ENCODE data around the gene JPH2.

Gene JPH2

DNA sequence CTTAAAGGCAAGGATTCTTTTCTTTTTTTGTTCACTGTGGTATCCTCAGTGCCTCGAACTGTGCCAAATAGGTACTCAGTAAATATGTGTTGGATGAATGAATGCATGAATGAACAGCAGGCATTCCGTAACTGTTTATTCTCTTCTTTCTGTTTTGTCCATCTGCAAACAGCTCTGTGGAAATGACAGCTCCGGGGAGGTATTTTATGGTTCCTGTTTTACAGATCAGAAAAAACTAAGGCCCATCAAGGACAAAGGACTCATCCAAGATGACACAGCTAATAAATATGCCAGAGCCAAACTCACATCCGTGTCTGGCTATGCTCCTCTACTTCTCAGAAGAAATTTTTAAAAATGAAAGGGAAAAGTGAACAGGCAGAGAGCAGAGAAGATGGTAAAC is 21.0 kb downstream of the JPH2 start:
- TF ChIP-seq GATA3 (IDR thresholded peaks at IDR 0.05; ENCODE audit: low read depth, low read length), result no peak
- no peak for TF ChIP-seq GATA2 (IDR thresholded peaks at IDR 0.05; ENCODE audit: low read depth, low read length)

DNA sequence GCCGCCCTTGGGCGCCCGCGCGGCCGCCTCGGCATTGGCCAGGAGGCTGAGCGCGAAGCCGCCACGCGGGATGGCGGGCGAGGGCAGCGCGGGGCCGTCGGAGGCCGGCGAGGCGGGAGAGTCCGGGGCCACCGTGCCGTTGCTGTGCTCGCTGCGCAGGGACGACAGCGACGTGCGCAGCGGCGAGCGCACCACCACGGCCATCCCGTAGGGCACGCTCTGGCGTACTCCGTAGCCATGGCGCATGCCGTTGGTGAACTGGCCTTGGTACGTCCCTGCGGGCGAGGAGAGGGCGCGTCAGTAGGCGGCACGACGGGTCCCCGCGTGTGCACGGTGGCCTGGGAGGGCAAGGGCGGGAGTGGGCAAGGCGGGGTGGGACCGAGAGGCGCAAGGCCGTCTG is 26.9 kb downstream of the JPH2 start:
- TF ChIP-seq GATA3 (IDR thresholded peaks at IDR 0.05; ENCODE audit: low read depth, low read length) (no peak), GATA2 (IDR thresholded peaks at IDR 0.05; ENCODE audit: low read depth, low read length) (no peak)

DNA sequence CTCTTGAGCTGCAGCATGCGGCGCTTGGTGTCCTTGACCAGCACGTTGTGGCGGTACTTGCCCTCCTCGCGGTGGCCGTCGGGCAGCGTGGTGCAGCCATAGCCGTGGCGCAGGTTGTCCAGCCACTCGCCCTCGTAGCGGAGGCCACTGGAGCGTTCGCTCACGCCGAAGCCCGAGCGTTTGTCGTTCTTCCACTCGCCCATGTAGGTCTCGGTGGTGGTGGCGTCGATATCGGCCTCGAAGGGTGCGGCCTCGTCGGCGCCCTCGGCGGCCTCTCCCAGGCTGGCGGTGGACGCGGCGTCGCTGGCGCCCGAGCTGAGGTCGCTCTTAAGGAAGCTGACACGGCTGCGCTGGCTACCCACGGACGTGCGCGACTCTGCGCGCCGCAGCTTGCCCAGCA is 27.3 kb downstream of the JPH2 start:
- TF ChIP-seq GATA3 (IDR thresholded peaks at IDR 0.05; ENCODE audit: low read depth, low read length) (no peak), GATA2 (IDR thresholded peaks at IDR 0.05; ENCODE audit: low read depth, low read length) (no peak)

DNA sequence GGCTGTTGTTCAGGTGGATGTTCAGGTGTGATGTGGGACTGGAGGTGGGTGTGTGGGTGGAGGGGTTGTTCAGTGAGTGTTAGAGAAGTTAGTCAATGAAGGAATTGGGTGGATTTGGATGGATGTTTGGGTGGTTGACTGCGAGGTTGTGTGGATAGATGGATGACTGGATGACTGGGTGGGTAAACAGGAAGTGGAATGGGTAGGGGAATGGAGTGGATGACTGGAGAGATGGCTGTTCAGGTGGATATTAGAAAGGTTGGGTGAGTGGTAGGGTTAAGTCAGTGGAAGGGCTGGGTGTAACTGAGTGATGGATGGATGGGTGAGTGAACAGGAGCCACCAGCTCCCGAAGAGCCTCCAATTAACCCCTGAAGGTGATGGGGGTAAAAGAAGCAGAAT is 27.9 kb downstream of the JPH2 start:
- TF ChIP-seq GATA3 (IDR thresholded peaks at IDR 0.05; ENCODE audit: low read depth, low read length), result no peak
- TF ChIP-seq GATA2 (IDR thresholded peaks at IDR 0.05; ENCODE audit: low read depth, low read length), result no peak

DNA sequence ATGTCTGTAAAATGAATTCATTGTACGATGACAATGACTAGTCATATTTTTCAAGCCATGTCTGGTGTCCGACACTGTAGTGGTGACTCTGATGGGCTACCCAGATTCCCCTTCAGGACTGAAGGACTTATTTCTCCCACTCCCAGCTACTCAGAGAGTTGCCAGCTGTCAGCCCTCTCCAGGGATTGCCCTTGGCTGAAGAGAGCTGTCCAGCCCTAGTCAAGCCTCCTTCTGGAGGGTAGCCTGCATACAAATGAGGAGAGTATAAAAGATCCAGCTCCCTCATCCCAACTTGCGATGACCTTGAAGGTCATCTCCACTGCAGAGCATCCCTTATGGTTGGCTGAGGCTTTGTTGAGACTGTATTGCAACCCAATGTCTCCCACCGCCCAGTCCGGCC is 29.9 kb downstream of the JPH2 start:
- TF ChIP-seq GATA3 (IDR thresholded peaks at IDR 0.05; ENCODE audit: low read depth, low read length) (no peak), GATA2 (IDR thresholded peaks at IDR 0.05; ENCODE audit: low read depth, low read length) (no peak)

DNA sequence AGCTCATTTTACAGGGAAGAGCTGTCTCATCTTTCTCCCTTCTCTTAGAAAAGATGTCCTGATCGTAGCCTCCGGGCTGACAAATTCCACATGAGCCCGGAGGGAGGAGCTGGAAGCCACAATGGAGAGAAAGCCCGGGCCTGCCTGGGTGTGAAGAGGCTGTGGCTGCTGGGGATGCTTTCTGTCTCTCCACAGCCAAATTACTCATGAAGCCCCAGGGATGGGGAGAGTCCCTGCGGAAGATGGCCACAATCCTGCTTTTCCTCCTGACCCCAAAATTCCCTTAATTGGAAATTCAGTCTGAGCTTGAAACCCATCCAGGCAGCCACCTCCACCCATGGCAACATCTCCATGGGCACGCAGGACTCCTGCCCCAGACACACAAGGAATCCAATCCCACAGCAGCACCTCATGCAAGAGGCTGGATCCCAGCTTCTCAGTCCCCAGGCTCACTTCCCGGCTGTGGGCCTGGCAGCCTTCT is 32.4 kb downstream of the JPH2 start:
- TF ChIP-seq GATA2 (IDR thresholded peaks at IDR 0.05; ENCODE audit: low read depth, low read length), result no peak
- no peak for TF ChIP-seq GATA3 (IDR thresholded peaks at IDR 0.05; ENCODE audit: low read depth, low read length)

DNA sequence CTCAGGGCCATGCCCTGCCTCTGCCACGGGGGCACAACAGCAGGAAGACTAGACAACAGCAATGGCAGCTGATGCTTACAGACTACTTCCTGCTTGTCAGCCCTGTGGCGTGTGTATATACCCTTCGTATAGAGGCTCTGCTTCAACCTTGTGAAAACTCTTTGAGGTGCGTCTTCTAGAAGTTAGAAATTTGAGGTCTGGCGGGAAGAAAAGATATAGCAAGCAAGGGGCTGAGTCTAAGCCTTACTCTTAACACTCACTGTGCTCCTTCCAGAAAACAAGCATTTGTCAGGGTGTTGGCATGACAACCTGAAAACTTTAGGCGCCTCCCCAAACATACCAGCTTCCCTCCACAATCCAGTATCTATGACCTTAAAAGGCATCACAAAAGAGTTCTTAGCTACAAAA is 33.3 kb downstream of the JPH2 start:
- TF ChIP-seq GATA3 (IDR thresholded peaks at IDR 0.05; ENCODE audit: low read depth, low read length) (no peak), GATA2 (IDR thresholded peaks at IDR 0.05; ENCODE audit: low read depth, low read length) (no peak)

DNA sequence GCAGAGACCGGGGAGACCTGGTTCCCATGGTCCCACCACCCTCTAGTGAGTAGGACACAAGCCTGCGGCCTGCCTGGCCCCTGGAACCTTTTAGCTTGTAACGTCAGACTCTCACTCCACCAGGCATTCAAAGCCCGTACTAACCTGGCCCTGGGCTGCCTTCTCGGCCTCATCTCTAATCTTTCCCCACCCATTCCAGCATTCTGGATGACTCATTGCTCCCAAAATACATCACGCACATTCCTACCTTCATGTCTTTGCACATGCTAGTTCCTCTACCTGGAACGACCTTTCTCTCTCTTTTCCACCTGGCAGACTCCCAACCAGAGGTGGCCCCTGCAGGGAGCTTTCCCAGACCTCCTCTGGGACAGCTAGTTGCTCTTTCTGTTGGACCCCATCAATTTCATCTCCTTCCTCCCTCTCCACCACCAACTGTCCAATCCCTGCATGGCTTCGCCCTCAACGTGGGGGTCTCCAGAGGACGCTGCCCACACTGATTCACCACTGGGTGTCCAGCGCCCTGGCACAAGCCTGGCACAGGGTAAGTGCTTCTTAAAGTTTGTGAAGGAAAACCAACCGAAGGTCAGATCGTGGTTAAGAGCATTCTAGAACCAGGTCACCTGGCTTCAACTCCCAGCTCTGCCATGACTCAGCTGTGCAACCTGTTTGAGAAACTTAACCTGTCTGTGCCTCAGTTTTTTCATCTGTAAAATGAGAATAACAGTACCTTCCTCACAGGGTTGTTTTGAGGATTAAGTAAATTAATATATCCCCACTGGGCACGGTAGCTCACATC is 35.2 kb downstream of the JPH2 start:
- TF ChIP-seq GATA3 (IDR thresholded peaks at IDR 0.05; ENCODE audit: low read depth, low read length) (no peak), GATA2 (IDR thresholded peaks at IDR 0.05; ENCODE audit: low read depth, low read length) (no peak)

DNA sequence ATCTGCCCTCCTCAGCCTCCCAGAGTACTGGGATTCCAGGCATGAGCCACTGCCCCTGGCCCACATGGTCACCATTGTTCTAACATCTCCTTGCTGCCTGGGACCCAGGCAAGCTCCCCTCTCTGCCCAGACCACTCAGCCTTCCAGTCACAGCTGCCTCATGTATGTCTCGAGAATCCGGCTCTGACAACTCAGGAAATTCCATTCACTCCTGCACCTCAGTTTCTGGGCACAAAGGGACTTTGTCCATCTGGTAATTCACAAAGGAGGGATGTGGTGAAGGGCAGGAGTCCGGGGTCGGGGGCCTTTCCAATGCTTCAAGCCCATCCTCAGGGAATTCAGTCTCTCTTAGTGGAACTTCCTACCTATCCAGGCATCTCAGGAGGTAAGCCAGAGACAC is 40.7 kb downstream of the JPH2 start:
- TF ChIP-seq GATA3 (IDR thresholded peaks at IDR 0.05; ENCODE audit: low read depth, low read length) (no peak), GATA2 (IDR thresholded peaks at IDR 0.05; ENCODE audit: low read depth, low read length) (no peak)

DNA sequence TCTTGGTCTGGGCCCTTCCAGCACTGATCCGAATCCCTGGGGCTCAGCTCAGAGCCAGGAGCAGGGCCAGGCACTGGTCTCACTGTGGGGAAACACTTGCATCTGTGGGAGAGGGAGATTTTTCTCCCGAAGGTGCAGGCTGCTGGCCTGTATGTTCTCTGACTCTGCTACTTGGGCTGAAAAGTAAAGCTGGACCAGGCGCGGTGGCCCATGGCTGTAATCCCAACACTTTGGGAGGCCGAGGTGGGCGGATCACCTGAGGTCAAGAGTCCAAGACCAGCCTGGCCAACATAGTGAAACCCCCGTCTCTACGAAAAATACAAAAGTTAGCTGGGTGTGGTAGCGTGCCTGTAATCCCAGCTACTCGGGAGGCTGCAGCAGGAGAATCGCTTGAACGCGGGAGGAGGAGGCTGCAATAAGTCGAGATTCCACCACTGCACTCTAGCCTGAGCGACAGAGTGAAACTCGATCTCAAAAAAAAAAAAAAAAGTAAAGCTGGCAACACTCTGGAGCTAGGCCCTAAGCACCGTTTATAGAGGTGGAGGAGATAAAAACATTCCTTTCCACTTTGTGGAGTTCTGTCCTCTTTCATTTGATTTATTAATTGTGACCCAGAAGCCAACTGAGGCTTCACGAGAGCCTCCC is 41.7 kb downstream of the JPH2 start:
- TF ChIP-seq GATA2 (IDR thresholded peaks at IDR 0.05; ENCODE audit: low read depth, low read length), result no peak
- no peak for TF ChIP-seq GATA3 (IDR thresholded peaks at IDR 0.05; ENCODE audit: low read depth, low read length)

DNA sequence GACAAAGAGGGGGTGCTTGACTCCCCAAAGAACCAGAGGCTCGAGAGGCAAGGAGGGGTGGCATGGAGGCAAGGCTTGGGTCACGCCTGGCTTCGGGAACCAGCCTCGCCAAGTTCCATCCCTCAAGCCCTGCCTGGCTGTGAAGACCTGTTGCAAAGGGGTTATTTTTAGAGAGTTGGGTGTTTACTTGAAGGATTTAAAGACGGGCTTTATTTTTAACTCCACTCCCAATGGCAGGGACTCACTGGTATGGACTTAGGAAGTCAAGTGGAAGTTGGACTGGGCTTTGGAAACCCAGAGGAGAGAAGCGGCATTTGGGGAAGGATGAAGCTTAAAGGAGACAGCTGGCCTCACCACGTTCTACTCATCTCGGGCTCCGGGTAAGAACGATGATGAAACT is 43.1 kb downstream of the JPH2 start:
- TF ChIP-seq GATA2 (IDR thresholded peaks at IDR 0.05; ENCODE audit: low read depth, low read length), result no peak
- TF ChIP-seq GATA3 (IDR thresholded peaks at IDR 0.05; ENCODE audit: low read depth, low read length), result no peak

DNA sequence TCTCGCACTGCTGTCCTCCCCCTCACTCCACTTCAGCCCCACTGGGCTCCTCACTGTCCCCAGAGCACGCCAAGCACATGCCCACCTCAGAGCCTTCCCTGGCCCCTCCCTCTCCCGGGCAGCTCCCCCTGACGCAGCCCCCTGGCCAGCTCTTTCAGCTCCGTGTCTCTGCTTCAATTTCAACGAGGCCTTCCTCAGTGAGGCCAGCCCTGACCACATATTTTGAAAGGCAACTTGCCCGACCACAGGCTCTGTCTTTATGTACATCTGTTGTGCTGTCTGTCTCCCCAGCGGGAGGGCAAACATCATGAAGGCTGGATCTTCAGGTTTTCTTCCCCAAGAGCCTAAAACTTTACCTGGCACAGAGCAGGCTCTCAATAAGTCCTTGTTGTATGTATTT is 44.6 kb downstream of the JPH2 start:
- TF ChIP-seq GATA3 (IDR thresholded peaks at IDR 0.05; ENCODE audit: low read depth, low read length) (no peak), GATA2 (IDR thresholded peaks at IDR 0.05; ENCODE audit: low read depth, low read length) (no peak)

DNA sequence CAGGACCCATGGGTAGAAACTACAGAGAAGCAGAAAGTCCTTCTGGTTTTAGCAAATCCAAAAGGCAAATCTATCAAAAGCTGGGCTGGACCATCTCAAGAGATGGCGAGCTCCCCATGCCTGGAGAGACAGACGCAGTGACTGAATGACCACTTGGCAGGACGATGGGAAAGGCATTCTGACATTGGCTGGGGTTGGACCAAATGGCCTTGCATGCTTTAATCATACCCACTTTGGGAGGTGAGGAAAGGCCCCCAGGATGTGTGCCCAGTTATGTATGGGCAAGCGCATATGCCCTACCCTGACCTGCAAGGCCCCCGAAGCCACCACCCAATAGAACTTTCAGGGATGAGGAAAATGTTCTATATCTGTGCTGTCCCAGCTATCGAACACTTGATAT is 45.1 kb downstream of the JPH2 start:
- no peak for TF ChIP-seq GATA2 (IDR thresholded peaks at IDR 0.05; ENCODE audit: low read depth, low read length)
- no peak for TF ChIP-seq GATA3 (IDR thresholded peaks at IDR 0.05; ENCODE audit: low read depth, low read length)

DNA sequence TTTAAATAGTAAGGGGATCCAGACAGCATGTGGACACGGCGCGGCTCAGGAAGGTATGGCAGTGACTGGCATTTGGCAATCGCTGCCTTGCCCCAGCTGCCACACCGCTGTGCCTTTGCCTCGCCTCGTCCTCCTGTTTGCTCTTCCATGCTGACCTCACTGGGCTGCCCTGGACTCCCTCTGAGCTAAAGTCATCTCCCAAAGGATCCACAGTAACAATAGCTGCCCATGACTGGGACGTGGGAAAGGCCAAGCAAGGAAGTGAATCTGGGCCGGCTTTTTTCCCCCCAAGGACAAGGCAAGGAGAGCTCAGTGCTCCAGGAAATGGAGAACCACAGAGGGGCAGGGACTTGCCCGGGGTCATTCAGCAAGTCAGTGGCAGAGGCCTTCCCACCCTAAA is 48.1 kb downstream of the JPH2 start:
- TF ChIP-seq GATA2 (IDR thresholded peaks at IDR 0.05; ENCODE audit: low read depth, low read length) (no peak), GATA3 (IDR thresholded peaks at IDR 0.05; ENCODE audit: low read depth, low read length) (no peak)

DNA sequence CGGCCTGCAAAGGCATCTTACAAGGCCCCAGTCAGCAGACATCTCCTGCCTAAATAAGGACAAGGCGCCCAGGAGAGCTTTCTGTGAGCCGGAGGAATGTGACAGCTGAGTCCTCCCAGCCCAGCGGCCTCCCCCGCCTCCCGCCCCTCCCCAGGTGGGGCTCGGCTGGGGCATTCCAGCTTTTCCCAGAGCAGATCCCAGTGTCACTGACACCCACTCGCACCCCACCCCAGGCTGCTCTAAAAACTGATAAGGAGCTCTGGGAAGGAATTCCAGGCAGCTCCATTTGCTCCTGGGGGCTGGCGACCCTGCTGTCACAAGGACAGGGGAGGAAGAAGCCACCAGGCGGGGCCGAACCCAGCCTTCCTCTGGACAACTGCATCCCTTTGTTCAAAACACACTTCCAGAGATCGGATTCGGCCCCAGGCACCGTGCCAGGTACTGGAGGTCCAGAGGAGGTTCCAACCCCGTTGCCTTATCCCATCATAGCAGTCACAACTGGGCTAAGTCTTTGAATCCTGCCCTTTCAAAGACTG is 49.7 kb downstream of the JPH2 start:
- TF ChIP-seq GATA2 (IDR thresholded peaks at IDR 0.05; ENCODE audit: low read depth, low read length), result no peak
